ENCODE measurements around the gene FBN1. TPM values are rescaled to one million over a fixed set of nuclear protein-coding genes. Genes with fewer than 3 reads are reported as not detected.

FBN1 gene
- total and polyA plus RNA-seq, 10 of the 15 experiments (the other 5 are each of a cell fraction or from before 2014, with no cell fraction given) = 2.2 to 15.3 (median 7.0) TPM

GRCh38 chr15:48634096-48634495 lies 11.4 kb downstream of the FBN1 start (continued):
- no peak for TF ChIP-seq ELK1 (IDR thresholded peaks at IDR 0.05; ENCODE audit: low read depth, low read length)

- FAIRE-seq = no peak
- ChIA-PET RAD21 (ENCODE audit: unreplicated experiment) (no interaction called here), CTCF (interaction anchor here (1.2 kb wide), 1 partner anchor 277 kb away, joined by 3 read pairs; no protein-coding TSS in a partner anchor), SMC1A (ENCODE audit: uncharacterized antibody, unreplicated experiment) (interaction anchor here (0.8 kb wide), 1 partner anchor 10 kb away, joined by 3 read pairs; no protein-coding TSS in a partner anchor), POLR2A (no interaction called here)
- Histone ChIP-seq H3K27ac (ENCODE audit: control insufficient read depth, insufficient read depth) (no peak overlapping the region), H2AFZ (ENCODE audit: control insufficient read depth, low read depth, low read length) (no peak overlapping the region), H3K79me2 (ENCODE audit: control insufficient read depth, insufficient read depth, low read length) (no peaks in the 10 kb centered on the region), H3K36me3 (ENCODE audit: control insufficient read depth in 2 of 2, insufficient read depth in 2 of 2, low read length in 1 of 2) (no peaks in the 10 kb centered on the region), H3K9me3 (replicated peaks; ENCODE audit: control insufficient read depth, insufficient read depth, low read length) (no peaks in the 10 kb centered on the region), H3K4me3 (no peak overlapping the region), H3K4me1 (ENCODE audit: control insufficient read depth, insufficient read depth, low read length) (no peaks in the 10 kb centered on the region), H3K4me2 (ENCODE audit: control insufficient read depth, insufficient read depth) (no peak overlapping the region), H3K9ac (ENCODE audit: control insufficient read depth, insufficient read depth, low read length) (no peak overlapping the region), H4K20me1 (ENCODE audit: control insufficient read depth, insufficient read depth) (no peaks in the 10 kb centered on the region), H3K27me3 (replicated peaks in 1 of 2; ENCODE audit: control insufficient read depth in 2 of 2, insufficient read depth in 2 of 2, low read length in 1 of 2) (no peaks in the 10 kb centered on the region)
- in situ Hi-C loops (cut with MboI) (no loop called here), intact Hi-C loops (cut with micrococcal nuclease; ENCODE audit: unreplicated experiment) (no loop called here)
- no peak for DNase-seq (ENCODE audit: low read depth, low spot score)
- ATAC-seq = no peak
- BruUV-seq (replicated peaks) = no TSS peak
- 94% methylated on average over 1 of the region's 1 CpG for WGBS (ENCODE audit: insufficient coverage, insufficient replicate concordance, low lambda C conversion rate, missing lambda C conversion rate)
- no peak for TF ChIP-seq E2F4 (IDR thresholded peaks at IDR 0.05; ENCODE audit: low read depth, low read length)
- TF ChIP-seq ATF2 (IDR thresholded peaks at IDR 0.05; ENCODE audit: low read length) = no peak
- no peak for TF ChIP-seq KDM1A (IDR thresholded peaks at IDR 0.05; ENCODE audit: borderline replicate concordance)
- TF ChIP-seq POLR2AphosphoS2 (IDR thresholded peaks at IDR 0.05; ENCODE audit: low read depth, low read length) = no peak
- no peak for TF ChIP-seq NR2F1 (conservative IDR thresholded peaks at IDR 0.05)
- TF ChIP-seq E4F1 (IDR thresholded peaks at IDR 0.05; ENCODE audit: borderline replicate concordance, partially characterized antibody) = no peak
- TF ChIP-seq NRF1 (conservative IDR thresholded peaks at IDR 0.05; ENCODE audit: low read depth, low read length) = no peak
- no peak for TF ChIP-seq FOS (IDR thresholded peaks at IDR 0.05; ENCODE audit: borderline replicate concordance, extremely low read depth, insufficient read length)
- no peak for TF ChIP-seq SMAD5 (IDR thresholded peaks at IDR 0.05; ENCODE audit: low read depth)
- TF ChIP-seq ZNF687 (IDR thresholded peaks at IDR 0.05) = no peak
These were observed 12.9 kb downstream of the FBN1 start for GRCh38 chr15:48632651-48633050.
